Mesenteric fat pad (tissue), 1 donor: Measurements from ENCODE around the gene KIF13A. TPM values are rescaled to one million over a fixed set of nuclear protein-coding genes. Genes with fewer than 3 reads are reported as not detected.
"Not testable (repeated sequence)": the region's sequence is repeated elsewhere in the genome, so short reads cannot be mapped to it uniquely, and the experiment has no call there.

Experiments
- DNase-seq: peaks from one replicate; pipeline ENCODE4 v3.0.0-alpha.2; 2020; ENCODE audit warnings: low spot score
- long read RNA-seq: library from polyadenylated mRNA; unstranded; transcript quantifications from one replicate; pipeline ENCODE4 v2.0.0, GENCODE V29; 2020
- total RNA-seq: library from RNA; stranded (reverse); fragmentation: NEBNext Ultra II Directional; extraction: Animal tissue kit (Norgen Biotek cat#: 25700); gene quantifications from one replicate; pipeline ENCODE4 v1.2.1, GENCODE V29; 2021
- donor health status: DM: yes; HTN: yes; CAD: no.

KIF13A gene
- total RNA-seq = 48.5 TPM
- long read RNA-seq, partial matches to known transcripts = 2 of 17 reads
- long read RNA-seq, other reads (novel, unspliced or antisense) = 15 of 17 reads

DNA sequence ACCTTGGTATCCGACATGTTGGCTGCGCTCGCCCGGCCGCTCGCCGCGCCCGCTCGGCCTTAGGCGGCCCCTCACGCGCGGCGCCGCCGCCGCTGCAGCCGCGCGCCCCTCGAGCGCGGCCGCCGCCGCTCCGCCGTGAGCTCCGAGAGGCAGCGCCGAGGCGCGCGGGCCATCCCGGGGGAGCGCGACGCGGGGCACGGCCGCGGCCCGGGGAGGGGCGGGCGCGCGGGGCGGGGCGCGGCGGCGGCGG is at the start of gene KIF13A:
Gene KIF13A (minus strand): TSS at position 189 of the 250 bp plus-strand sequence. CDS start 172 bp downstream, at position 17.
- no peak for DNase-seq

- no peak for DNase-seq
Measured at GRCh38 chr6:18036781-18037180, 49.3 kb upstream of the KIF13A start.

GRCh38 chr6:18035330-18035854 is 48.0 kb upstream of the KIF13A start:
- DNase-seq = no peak

DNA sequence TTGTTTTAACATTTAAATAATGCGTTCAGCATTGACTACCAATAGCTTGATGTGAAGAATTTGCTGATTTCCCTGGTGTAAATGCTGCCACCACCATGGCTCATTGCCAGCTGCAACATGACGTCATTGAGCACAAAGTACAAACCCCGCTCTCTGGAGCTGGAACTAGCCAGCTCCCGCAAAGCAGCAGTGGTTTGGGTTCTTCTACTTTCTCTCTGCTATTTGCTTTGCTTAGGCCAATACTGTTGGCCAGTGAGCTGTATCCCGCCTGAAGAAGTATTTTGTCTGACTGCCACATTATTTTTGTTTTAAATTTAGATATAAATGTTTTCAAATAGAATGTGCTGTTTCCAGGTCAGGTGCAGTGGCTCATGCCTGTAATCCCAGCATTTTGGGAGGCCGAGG is 47.4 kb upstream of the KIF13A start:
- DNase-seq = no peak

- no peak for DNase-seq
Measured at GRCh38 chr6:18031680-18032256, 44.3 kb upstream of the KIF13A start.

- DNase-seq = no peak
Measured at GRCh38 chr6:18031189-18031588, 43.8 kb upstream of the KIF13A start.

GRCh38 chr6:18028332-18028731 is 40.9 kb upstream of the KIF13A start:
- no peak for DNase-seq

DNA sequence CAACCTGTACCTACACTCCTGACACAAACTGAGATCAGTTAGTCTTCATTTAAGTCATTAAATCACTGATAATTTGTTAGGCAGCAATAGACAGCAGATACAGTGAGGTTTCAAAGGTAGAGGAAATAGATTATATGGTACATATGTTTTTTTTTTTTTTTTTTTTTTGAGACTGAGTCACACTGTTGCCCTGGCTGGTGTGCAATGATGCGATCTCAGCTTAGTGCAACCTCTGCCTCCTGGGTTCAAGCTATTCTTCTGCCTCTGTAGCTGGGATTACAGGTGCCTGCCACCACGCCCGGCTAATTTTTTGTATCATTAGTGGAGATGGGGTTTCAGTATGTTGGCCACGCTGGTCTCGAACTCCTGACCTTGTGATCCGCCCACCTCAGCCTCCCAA is 38.2 kb upstream of the KIF13A start:
- DNase-seq = no peak

DNA sequence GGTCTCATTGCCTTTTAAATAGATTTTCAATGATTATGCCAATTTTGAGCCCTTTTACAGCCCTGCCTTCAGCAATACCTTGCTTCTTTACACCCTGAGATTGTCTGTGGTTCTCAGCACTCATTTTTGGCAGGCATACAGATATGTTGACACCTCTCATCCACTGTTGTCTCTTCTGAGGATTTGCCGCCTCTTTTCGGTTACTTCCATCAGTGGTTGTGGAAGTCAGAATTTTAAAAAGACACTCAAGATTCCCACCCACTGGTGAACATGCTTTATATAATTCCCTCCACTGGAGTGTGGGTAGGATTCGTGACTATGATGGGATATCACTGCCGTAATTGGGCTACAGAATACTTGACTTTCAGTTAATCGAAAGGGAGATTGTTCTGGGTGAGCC is 37.4 kb upstream of the KIF13A start:
- no peak for DNase-seq

- no peak for DNase-seq
Measured at GRCh38 chr6:18023891-18024290, 36.5 kb upstream of the KIF13A start.

DNA sequence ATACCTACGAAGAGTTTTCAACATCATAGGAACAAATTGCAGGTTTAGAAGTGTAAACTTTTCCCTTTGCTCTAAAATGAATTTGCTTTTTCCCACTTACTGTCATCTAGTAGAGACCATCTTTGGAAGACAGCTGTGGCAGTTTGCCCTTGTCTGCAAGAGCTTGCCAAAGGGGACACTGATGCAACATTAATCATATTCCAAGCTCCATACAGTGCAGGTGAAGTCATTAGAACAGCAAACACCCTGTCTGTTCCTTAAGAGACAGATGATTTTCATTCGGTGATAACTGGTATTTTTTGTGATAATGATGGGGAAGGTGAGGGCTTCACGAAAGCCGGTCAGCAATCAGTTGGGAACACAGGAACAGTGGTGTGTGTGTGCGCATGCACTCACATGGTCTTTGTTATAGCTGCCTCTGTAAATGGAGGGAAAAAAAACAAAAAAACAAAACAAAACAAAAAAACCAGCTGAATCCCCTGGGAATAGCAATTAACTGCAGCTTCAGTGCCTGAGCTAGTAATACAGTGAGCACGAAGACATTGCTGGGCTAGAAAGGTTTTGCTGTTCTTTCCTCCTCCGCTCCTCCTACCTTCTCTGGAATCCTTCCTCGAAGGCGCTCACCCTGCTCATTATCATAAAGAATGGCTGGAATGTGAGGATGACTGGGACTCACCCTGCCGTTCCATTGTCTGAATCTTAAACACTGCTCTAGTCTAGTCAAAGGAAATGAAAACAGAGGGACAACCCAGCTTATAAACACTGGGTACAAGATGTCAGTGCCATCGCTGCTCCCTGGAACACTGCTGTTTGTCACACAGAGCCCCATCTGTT is 35.2 kb upstream of the KIF13A start:
- DNase-seq = no peak

DNA sequence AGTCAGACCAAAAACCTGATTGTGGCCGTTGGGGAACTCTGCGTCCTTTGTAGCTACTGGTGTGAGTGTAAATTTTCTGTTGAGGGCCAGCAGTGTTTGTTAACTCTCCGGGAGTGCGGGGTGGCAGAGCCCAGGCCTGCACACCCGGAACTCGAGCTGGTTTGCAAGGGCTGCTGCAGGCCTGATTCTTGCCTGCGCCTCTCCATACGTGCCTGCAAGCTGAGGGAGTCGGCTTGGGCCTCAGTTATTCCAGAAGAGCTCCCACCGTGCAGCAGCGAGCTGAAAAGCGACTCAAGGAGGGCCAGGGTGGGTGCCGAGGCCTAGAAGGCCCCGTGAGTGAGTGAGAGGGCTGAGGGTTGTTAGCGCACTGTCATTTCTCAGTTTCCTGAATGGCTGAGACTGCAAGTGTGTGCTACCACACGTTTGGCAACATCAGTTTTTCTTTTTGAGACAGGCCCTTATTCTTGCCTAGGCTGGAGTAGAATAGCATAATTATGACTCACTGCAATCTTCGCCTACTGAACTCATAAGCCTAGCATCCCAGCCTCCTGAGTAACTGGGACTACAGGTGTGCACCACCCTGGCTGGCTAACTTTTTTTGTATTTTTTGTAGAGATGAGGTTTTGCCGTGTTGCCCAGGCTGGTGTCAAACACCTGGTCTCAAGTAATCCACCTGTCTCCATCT is 33.9 kb upstream of the KIF13A start:
- no peak for DNase-seq

- not testable (repeated sequence) for DNase-seq
Measured at GRCh38 chr6:18020545-18020944, 33.1 kb upstream of the KIF13A start.

GRCh38 chr6:18019539-18020534 is 32.4 kb upstream of the KIF13A start:
- DNase-seq = no peak

DNA sequence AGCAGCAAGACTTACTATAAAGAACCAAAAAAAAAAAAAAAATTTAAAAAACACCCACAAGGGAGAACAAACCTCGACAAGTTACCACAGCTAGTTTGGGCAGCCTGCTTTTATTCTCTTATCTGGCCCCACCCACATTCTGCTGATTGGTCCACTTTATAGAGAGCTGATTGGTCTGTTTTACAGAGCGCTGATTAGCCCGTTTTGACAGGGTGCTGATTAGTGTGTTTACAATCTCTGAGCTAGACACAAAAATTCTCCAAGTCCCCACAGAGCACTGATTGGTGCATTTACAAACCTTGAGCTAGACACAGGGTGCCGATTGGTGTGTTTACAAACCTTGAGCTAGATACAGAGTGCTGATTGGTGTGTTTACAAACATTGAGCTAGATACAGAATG is 31.7 kb upstream of the KIF13A start:
- not testable (repeated sequence) for DNase-seq

- DNase-seq = no peak
Measured at GRCh38 chr6:18016698-18017097, 29.3 kb upstream of the KIF13A start.

- DNase-seq = no peak
Measured at GRCh38 chr6:18016133-18016532, 28.7 kb upstream of the KIF13A start.

DNA sequence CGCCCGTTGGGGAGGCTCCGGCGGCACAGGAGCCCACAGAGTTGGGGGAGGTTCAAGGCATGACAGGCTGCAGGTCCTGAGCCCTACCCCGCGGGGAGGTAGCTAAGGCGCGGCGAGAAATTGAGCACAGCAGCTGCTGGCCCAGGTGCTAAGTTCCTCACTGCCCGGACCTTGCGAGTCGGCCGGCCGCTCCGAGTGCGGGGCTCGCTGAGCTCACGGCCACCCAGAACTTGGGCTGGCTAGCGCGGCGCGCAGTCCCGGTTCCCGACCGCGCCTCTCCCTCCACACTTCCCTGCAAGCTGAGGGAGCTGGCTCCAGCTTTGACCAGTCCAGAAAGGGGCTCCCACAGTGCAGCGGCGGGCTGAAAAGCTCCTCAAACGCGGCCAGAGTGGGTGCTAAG is 23.9 kb upstream of the KIF13A start:
- DNase-seq = no peak

- not testable (repeated sequence) for DNase-seq
Measured at GRCh38 chr6:18010540-18010939, 23.1 kb upstream of the KIF13A start.

GRCh38 chr6:18004256-18004985 is 17.0 kb upstream of the KIF13A start:
- DNase-seq = no peak
